Stomach (tissue), 4 donors: ENCODE measurements around the gene SEMA4A.
"Not testable (repeated sequence)": the region's sequence is repeated elsewhere in the genome, so short reads cannot be mapped to it uniquely, and the experiment has no call there.

ENCODE experiments used
- EP300 ChIP-seq: sonication (generic); formaldehyde crosslinking; IDR thresholded peaks from one replicate; pipeline ENCODE4 v1.6.1; 2017; ENCODE audit warnings: antibody characterized with exemption
- POLR2A ChIP-seq, 4 donors: fragments of 450-650 bp; IDR thresholded peaks; one replicate each; pipeline ENCODE4 v1.6.1; 2016; ENCODE audit warnings: antibody characterized with exemption in 4 of 4, control low read depth in 2 of 4, mild to moderate bottlenecking in 1 of 4, moderate library complexity in 1 of 4
- POLR2AphosphoS5 ChIP-seq, 3 donors: sonication (generic); formaldehyde crosslinking; IDR thresholded peaks; one replicate each; pipeline ENCODE4 v1.6.1; 2016; ENCODE audit warnings: antibody characterized with exemption in 3 of 3
- TF ChIP-seq, protein P1 (sequence below), 7 experiments: fragments of 450-650 bp in 4 of 7; fragments of 200-600 bp in 3 of 7; sonication (generic) in 3 of 7; IDR thresholded peaks; one replicate each; pipeline ENCODE4 v1.5.1; 2016 to 2019; ENCODE audit warnings: antibody characterized with exemption in 7 of 7, control low read depth in 2 of 7, mild to moderate bottlenecking in 1 of 7

DNA sequence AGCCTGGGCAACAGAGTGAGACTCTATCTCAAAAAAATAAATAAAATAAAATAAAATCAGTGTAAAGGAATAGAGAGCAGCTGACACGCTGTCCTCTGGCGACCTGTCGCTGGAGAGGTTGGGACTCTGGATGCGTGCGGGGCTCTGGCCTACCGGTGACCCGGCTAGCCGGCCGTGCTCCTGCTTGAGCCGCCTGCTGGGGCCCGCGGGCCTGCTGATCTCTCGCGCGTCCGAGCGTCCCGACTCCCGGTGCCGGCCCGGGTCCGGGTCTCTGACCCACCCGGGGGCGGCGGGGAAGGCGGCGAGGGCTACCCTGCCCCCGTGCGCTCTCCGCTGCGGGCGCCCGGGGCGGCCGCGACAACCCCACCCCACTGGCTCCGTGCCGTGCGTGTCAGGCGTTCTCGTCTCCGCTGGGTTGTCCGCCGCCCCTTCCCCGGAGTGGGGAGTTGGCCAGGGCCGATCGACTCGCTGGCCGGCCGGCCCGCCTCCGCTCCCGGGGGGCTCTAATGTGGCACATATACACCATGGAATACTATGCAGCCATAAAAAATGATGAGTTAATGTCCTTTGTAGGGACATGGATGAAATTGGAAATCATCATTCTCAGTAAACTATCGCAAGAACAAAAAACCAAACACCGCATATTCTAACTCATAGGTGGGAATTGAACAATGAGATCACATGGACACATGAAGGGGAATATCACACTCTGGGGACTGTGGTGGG, 63.1 kb downstream of the SEMA4A start:
- TF ChIP-seq, protein P1, sequence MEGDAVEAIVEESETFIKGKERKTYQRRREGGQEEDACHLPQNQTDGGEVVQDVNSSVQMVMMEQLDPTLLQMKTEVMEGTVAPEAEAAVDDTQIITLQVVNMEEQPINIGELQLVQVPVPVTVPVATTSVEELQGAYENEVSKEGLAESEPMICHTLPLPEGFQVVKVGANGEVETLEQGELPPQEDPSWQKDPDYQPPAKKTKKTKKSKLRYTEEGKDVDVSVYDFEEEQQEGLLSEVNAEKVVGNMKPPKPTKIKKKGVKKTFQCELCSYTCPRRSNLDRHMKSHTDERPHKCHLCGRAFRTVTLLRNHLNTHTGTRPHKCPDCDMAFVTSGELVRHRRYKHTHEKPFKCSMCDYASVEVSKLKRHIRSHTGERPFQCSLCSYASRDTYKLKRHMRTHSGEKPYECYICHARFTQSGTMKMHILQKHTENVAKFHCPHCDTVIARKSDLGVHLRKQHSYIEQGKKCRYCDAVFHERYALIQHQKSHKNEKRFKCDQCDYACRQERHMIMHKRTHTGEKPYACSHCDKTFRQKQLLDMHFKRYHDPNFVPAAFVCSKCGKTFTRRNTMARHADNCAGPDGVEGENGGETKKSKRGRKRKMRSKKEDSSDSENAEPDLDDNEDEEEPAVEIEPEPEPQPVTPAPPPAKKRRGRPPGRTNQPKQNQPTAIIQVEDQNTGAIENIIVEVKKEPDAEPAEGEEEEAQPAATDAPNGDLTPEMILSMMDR (IDR thresholded peaks at IDR 0.05), result not testable (repeated sequence)
- TF ChIP-seq POLR2A (IDR thresholded peaks at IDR 0.05); EP300; POLR2AphosphoS5 (IDR thresholded peaks at IDR 0.05): not testable (repeated sequence)
